ENCODE data around the gene MAP4K1.

Gene MAP4K1

GRCh38 chr19:38657633-38658222 is 40.0 kb upstream of the MAP4K1 start:
- Mint-ChIP-seq H3K4me3 (peak overlapping the region; percentile 57), H3K9me3 (no peaks in the 10 kb centered on the region), H3K4me1 (ENCODE audit: low read depth) (peaks cover 80% of the 10 kb centered on the region), H3K36me3 (ENCODE audit: low read depth) (peaks cover 63% of the 10 kb centered on the region), H3K27ac (peak overlapping the region; percentile 92), H3K27me3 (no peaks in the 10 kb centered on the region)
- DNase-seq: no peak

- peaks cover 5% of the 10 kb centered on the region for H3K27me3 Mint-ChIP-seq
- peak overlapping the region; percentile 57 for H3K4me3 Mint-ChIP-seq
These were observed 38.6 kb upstream of the MAP4K1 start for GRCh38 chr19:38656171-38656981.

GRCh38 chr19:38655148-38655824 is 37.5 kb upstream of the MAP4K1 start:
- Mint-ChIP-seq H3K27ac (peak overlapping the region; percentile 92), H3K9me3 (no peaks in the 10 kb centered on the region), H3K36me3 (ENCODE audit: low read depth) (peaks cover 56% of the 10 kb centered on the region), H3K4me3 (peak overlapping the region; percentile 43), H3K4me1 (ENCODE audit: low read depth) (peaks cover 87% of the 10 kb centered on the region), H3K27me3 (peaks cover 5% of the 10 kb centered on the region)
- peak; percentile 62 for DNase-seq

More at GRCh38 chr19:38656171-38656981, 38.6 kb upstream of the MAP4K1 start:
- Mint-ChIP-seq H3K9me3 (no peaks in the 10 kb centered on the region), H3K4me1 (ENCODE audit: low read depth) (peaks cover 83% of the 10 kb centered on the region), H3K36me3 (ENCODE audit: low read depth) (peaks cover 65% of the 10 kb centered on the region), H3K27ac (peak overlapping the region; percentile 92)
- DNase-seq: no peak

- H3K9me3 Mint-ChIP-seq: no peaks in the 10 kb centered on the region
- H3K4me3 Mint-ChIP-seq: peak overlapping the region; percentile 43
These were observed 36.9 kb upstream of the MAP4K1 start for GRCh38 chr19:38654628-38655055.

GRCh38 chr19:38653028-38653571 is 35.3 kb upstream of the MAP4K1 start:
- DNase-seq: no peak
- Mint-ChIP-seq H3K27me3 (peaks cover 8% of the 10 kb centered on the region), H3K9me3 (no peaks in the 10 kb centered on the region), H3K36me3 (ENCODE audit: low read depth) (peaks cover 60% of the 10 kb centered on the region), H3K4me1 (ENCODE audit: low read depth) (peaks cover 90% of the 10 kb centered on the region), H3K27ac (no peak overlapping the region), H3K4me3 (no peak overlapping the region)

More at GRCh38 chr19:38654628-38655055, 36.9 kb upstream of the MAP4K1 start:
- Mint-ChIP-seq H3K27ac (peak overlapping the region; percentile 92), H3K4me1 (ENCODE audit: low read depth) (peaks cover 90% of the 10 kb centered on the region), H3K27me3 (peaks cover 5% of the 10 kb centered on the region), H3K36me3 (ENCODE audit: low read depth) (peaks cover 55% of the 10 kb centered on the region)
- DNase-seq: no peak

- H3K9me3 Mint-ChIP-seq: no peaks in the 10 kb centered on the region
- peaks cover 73% of the 10 kb centered on the region for H3K4me1 Mint-ChIP-seq (ENCODE audit: low read depth)
- H3K27ac Mint-ChIP-seq: peak overlapping the region; percentile 28
- peaks cover 51% of the 10 kb centered on the region for H3K36me3 Mint-ChIP-seq (ENCODE audit: low read depth)
- H3K27me3 Mint-ChIP-seq: peaks cover 8% of the 10 kb centered on the region
- H3K4me3 Mint-ChIP-seq: peak overlapping the region; percentile 15
- no peak for DNase-seq
These were observed 33.3 kb upstream of the MAP4K1 start for GRCh38 chr19:38650911-38651584.

- peak overlapping the region; percentile 26 for H3K27ac Mint-ChIP-seq
- DNase-seq: no peak
- peaks cover 65% of the 10 kb centered on the region for H3K4me1 Mint-ChIP-seq (ENCODE audit: low read depth)
- no peaks in the 10 kb centered on the region for H3K9me3 Mint-ChIP-seq
- peak overlapping the region; percentile 98 for H3K4me3 Mint-ChIP-seq
- peaks cover 49% of the 10 kb centered on the region for H3K36me3 Mint-ChIP-seq (ENCODE audit: low read depth)
- peaks cover 8% of the 10 kb centered on the region for H3K27me3 Mint-ChIP-seq
These were observed 32.5 kb upstream of the MAP4K1 start for GRCh38 chr19:38650172-38650775.

- H3K27me3 Mint-ChIP-seq: peaks cover 8% of the 10 kb centered on the region
- DNase-seq: no peak
- H3K4me1 Mint-ChIP-seq (ENCODE audit: low read depth): peaks cover 58% of the 10 kb centered on the region
- peak overlapping the region; percentile 24 for H3K27ac Mint-ChIP-seq
- peaks cover 43% of the 10 kb centered on the region for H3K36me3 Mint-ChIP-seq (ENCODE audit: low read depth)
- peak overlapping the region; percentile 98 for H3K4me3 Mint-ChIP-seq
- H3K9me3 Mint-ChIP-seq: no peaks in the 10 kb centered on the region
These were observed 31.8 kb upstream of the MAP4K1 start for GRCh38 chr19:38649305-38650171.

- no peak for DNase-seq
- Mint-ChIP-seq H3K4me3 (peak overlapping the region; percentile 98), H3K27me3 (peaks cover 8% of the 10 kb centered on the region), H3K36me3 (ENCODE audit: low read depth) (peaks cover 38% of the 10 kb centered on the region), H3K9me3 (no peaks in the 10 kb centered on the region), H3K27ac (peak overlapping the region; percentile 90), H3K4me1 (ENCODE audit: low read depth) (peaks cover 54% of the 10 kb centered on the region)
These were observed 31.1 kb upstream of the MAP4K1 start for GRCh38 chr19:38648769-38649304.

GRCh38 chr19:38647966-38648768 is 30.4 kb upstream of the MAP4K1 start:
- Mint-ChIP-seq H3K9me3 (no peaks in the 10 kb centered on the region), H3K4me1 (ENCODE audit: low read depth) (peaks cover 47% of the 10 kb centered on the region), H3K27me3 (peaks cover 8% of the 10 kb centered on the region), H3K27ac (peak overlapping the region; percentile 90), H3K36me3 (ENCODE audit: low read depth) (peaks cover 31% of the 10 kb centered on the region), H3K4me3 (peak overlapping the region; percentile 98)
- DNase-seq: no peak

GRCh38 chr19:38647368-38647965 is 29.7 kb upstream of the MAP4K1 start, which contains the start of gene ACTN4:
Gene ACTN4 (plus strand): TSS chr19:38647649. CDS start chr19:38647746, 97 bp downstream.
- H3K27ac Mint-ChIP-seq: peak within 1 kb of the TSS; percentile 90
- peaks cover 7% of the 10 kb centered on the region for H3K27me3 Mint-ChIP-seq
- peaks cover 28% of the 10 kb centered on the region for H3K36me3 Mint-ChIP-seq (ENCODE audit: low read depth)
- peak within 1 kb of the TSS; percentile 98 for H3K4me3 Mint-ChIP-seq
- DNase-seq: peak; percentile 100
- H3K9me3 Mint-ChIP-seq: no peaks in the 10 kb centered on the region
- H3K4me1 Mint-ChIP-seq (ENCODE audit: low read depth): peaks cover 42% of the 10 kb centered on the region

- H3K36me3 Mint-ChIP-seq (ENCODE audit: low read depth): peaks cover 18% of the 10 kb centered on the region
- H3K27ac Mint-ChIP-seq: no peak overlapping the region
- peaks cover 15% of the 10 kb centered on the region for H3K4me1 Mint-ChIP-seq (ENCODE audit: low read depth)
- H3K9me3 Mint-ChIP-seq: no peaks in the 10 kb centered on the region
- no peak for DNase-seq
- peaks cover 3% of the 10 kb centered on the region for H3K27me3 Mint-ChIP-seq
- no peak overlapping the region for H3K4me3 Mint-ChIP-seq
These were observed 27.0 kb upstream of the MAP4K1 start for GRCh38 chr19:38644719-38645118.
